ENCODE measurements around the gene SULT1A1. TPM values are rescaled to one million over a fixed set of nuclear protein-coding genes. Genes with fewer than 3 reads are reported as not detected.
"Not testable (repeated sequence)": the region's sequence is repeated elsewhere in the genome, so short reads cannot be mapped to it uniquely, and the experiment has no call there.

SULT1A1 gene
- total RNA-seq, 4 donors from 2014 or later = 44.1 to 80.8 (median 56.7) TPM

DNA sequence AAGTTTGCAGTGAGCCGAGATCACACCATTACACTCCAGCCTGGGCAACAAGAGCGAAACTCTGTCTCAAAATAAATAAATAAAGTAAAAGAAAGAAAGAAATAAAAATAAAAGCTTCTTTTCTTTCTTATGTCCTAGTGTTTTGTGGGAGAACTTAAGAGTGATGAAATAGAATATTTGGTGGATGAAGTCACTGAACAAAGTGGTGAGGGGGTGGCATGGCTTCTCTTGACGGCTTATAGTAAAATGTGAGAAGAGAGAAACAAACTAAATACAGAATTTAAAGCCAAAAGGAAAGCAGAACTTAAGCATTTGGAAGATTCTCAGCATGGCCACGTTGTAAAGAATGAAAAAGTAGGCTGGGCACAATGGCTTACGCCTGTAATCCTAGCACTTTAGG lies 40.8 kb downstream of the SULT1A1 start:
- no peak for DNase-seq (ENCODE audit: low spot score)
- TF ChIP-seq, protein P1, sequence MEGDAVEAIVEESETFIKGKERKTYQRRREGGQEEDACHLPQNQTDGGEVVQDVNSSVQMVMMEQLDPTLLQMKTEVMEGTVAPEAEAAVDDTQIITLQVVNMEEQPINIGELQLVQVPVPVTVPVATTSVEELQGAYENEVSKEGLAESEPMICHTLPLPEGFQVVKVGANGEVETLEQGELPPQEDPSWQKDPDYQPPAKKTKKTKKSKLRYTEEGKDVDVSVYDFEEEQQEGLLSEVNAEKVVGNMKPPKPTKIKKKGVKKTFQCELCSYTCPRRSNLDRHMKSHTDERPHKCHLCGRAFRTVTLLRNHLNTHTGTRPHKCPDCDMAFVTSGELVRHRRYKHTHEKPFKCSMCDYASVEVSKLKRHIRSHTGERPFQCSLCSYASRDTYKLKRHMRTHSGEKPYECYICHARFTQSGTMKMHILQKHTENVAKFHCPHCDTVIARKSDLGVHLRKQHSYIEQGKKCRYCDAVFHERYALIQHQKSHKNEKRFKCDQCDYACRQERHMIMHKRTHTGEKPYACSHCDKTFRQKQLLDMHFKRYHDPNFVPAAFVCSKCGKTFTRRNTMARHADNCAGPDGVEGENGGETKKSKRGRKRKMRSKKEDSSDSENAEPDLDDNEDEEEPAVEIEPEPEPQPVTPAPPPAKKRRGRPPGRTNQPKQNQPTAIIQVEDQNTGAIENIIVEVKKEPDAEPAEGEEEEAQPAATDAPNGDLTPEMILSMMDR (IDR thresholded peaks at IDR 0.05) = no peak
- ATAC-seq (ENCODE audit: low FRiP score) = no peak

DNA sequence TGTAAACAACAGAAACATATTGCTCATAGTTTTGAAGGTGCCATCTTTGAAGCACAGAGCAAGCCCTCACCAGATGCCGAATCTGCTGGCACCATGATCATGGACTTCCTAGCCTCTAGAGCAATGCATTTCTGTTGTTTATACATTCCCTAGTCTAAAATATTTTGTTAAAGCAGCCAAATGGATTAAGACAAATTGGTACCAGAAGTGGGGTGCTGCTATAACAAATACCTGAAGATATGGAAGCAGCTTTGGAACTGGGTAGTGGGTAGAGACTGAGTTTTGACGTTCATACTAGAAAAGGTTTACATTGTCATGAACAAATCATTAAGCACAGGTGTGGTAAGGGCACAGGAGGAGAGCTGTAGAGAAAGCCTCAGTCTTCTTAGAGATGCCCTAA lies 42.6 kb downstream of the SULT1A1 start:
- no peak for DNase-seq (ENCODE audit: low spot score)
- no peak for ATAC-seq (ENCODE audit: low FRiP score)
- TF ChIP-seq, protein P1 (IDR thresholded peaks at IDR 0.05) = no peak

DNA sequence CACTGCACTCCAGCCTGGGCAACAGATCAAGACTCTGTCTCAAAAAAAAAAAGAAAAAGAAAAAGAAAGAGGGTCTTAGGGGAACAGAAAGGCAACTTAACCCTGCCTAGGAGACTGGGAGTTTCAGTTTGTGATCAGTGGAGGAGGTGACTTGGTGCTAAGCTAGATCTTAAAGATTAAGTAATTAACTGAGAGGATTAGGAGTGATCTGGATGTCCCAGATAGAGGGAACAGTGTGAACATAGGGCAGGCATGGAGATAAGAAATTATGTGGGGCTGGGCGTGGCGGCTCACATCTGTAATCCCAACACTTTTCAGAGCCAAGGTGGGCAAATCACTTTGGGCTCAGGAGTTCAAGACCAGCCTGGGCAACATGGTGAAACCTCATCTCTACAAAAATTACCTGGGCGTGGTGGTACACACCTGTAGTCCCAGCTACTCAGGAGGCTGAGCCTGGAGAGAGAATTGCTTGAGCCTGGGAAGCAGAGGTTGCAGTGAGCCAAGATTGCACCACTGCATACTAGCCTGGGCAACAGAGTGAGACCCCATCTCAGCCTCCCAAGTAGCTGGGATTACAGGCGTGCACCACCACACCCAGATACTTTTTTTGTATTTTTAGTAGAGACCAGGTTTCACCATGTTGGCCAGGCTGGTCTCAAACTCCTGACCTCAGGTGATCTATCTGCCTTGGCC lies 43.5 kb downstream of the SULT1A1 start:
- DNase-seq (ENCODE audit: low spot score); ATAC-seq (ENCODE audit: low FRiP score): not testable (repeated sequence)

DNA sequence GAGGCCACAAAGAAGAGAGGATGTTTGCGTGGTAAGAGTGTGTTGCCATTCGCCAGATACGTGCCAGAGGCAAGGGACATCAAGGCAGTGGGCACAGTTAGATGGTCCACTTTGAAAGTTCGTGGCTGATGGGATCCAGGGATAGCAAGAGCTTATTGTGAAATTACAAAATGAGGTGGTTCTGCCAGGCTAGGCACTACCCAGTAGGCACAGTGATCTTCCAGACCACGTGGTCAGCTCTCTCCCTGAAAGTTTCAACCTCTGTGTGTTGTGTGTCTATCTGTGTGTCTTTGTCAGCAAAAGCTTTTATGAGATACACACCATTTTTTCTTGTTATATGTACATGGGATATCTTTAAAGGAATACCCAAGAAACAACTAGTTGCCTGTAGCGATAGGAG lies 46.6 kb downstream of the SULT1A1 start:
- TF ChIP-seq, protein P1 (IDR thresholded peaks at IDR 0.05) = no peak
- no peak for ATAC-seq (ENCODE audit: low FRiP score)
- DNase-seq (ENCODE audit: low spot score) = no peak

DNA sequence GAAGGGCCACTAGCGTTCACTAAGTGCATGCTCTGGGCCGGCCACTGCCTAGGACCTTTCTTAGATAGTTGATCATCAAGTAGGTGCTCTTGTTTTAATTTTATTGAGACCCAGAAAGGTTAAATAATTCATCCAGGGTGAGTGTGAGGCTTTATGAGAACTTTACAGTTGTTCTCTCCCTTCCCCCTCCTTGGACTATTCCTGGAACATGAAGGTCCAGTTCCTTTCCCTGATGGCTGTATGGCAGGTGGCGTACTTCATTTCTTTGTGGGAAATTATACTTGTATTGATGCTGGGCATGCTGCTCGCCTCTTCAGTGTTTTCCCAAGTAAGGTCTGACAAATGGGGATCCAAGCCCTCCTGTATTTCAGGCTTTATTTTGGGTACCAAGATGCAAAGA lies 47.6 kb downstream of the SULT1A1 start:
- ATAC-seq (ENCODE audit: low FRiP score) = no peak
- TF ChIP-seq, protein P1 (IDR thresholded peaks at IDR 0.05) = no peak

DNA sequence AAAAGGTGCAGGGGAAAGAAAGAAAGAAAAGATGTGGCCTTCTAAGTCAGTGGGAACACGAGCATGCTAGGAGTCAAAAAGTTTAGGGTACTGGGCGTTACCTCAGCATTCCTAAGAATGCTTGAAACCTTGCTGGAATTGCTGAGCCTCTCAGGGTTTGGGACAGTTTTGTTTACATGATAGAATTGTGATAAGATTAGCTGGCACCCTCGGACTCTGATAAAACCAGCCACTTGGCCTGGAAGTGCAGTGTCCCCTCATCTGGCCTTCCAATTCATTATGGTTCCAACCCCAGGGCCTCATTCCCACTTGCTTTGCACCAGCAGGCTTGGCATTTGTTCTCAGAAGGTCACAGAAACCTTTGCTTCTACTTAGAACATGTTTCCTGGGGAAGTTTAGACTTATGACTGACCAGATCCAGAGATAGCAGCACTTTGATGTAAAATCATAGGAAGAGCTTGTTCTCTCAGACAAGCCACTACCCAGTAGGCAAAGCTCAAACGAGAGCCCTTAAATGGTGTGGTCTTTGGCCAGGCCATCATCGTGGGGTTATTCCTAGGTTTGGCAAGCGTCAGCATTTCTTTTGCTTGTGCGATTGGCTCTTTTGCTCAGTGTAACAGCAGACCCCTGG lies 48.2 kb downstream of the SULT1A1 start:
- DNase-seq (ENCODE audit: low spot score) (no peak), ATAC-seq (ENCODE audit: low FRiP score) (no peak)
- TF ChIP-seq, protein P1 (IDR thresholded peaks at IDR 0.05) = no peak

More for the DNA sequence above, 47.6 kb downstream of the SULT1A1 start:
- DNase-seq (ENCODE audit: low spot score) = no peak

DNA sequence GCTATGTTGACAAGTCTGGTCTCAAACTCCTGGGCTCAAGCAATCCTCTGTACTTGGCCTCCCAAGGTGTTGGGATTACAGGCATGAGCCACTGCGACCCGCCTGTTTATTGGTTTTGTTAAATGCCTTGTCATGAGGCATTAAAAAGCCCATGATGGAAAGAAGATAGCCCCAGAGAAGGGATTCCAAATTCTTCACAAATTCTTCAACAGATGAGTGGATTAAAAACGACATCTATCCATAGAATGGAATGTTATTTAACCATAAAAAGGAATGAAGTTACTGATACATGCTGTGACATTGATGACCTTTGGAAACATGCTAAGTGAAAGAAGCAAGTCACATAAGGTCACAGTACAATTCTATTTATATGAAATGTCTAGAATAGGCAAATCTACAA lies 51.4 kb downstream of the SULT1A1 start:
- TF ChIP-seq, protein P1 (IDR thresholded peaks at IDR 0.05) = no peak
- DNase-seq (ENCODE audit: low spot score) = no peak
- no peak for ATAC-seq (ENCODE audit: low FRiP score)
